ENCODE results near the gene ZC3H4.

ZC3H4 gene

DNA sequence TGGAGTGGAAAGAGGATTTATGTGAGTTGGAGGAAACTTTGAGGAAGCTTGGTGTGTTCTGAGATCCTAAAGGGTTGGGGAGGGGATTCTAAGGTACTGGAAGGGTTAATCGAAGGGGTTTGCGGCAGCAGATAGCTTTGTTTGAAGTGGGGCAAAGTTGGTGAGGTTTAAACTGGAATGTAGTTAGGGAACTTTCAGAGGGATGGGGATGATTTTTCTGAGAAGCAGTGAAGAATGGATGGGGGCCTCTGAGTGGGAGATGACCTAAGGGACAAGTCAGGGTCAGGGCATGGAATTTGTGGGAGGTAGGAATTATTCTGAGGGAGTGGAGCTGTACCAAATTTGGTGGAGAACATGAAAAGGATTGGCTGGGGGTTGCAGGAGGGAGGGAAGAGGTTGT lies 21.0 kb upstream of the ZC3H4 start:
- H4K20me1 ChIP-seq (ENCODE audit: insufficient read depth, low read length) = no peaks in the 10 kb centered on the region
- no peaks in the 10 kb centered on the region for H3K9me2 ChIP-seq (ENCODE audit: low read depth, low read length)
- TF ChIP-seq EZH2 (IDR thresholded peaks at IDR 0.05; ENCODE audit: borderline replicate concordance, low read length) = no peak
- TF ChIP-seq, protein P1, sequence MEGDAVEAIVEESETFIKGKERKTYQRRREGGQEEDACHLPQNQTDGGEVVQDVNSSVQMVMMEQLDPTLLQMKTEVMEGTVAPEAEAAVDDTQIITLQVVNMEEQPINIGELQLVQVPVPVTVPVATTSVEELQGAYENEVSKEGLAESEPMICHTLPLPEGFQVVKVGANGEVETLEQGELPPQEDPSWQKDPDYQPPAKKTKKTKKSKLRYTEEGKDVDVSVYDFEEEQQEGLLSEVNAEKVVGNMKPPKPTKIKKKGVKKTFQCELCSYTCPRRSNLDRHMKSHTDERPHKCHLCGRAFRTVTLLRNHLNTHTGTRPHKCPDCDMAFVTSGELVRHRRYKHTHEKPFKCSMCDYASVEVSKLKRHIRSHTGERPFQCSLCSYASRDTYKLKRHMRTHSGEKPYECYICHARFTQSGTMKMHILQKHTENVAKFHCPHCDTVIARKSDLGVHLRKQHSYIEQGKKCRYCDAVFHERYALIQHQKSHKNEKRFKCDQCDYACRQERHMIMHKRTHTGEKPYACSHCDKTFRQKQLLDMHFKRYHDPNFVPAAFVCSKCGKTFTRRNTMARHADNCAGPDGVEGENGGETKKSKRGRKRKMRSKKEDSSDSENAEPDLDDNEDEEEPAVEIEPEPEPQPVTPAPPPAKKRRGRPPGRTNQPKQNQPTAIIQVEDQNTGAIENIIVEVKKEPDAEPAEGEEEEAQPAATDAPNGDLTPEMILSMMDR (IDR thresholded peaks at IDR 0.05; ENCODE audit: low read length) = no peak
- no peak overlapping the region for H2AFZ ChIP-seq (ENCODE audit: low read length)
- no peaks in the 10 kb centered on the region for H3K27me3 ChIP-seq (ENCODE audit: insufficient read depth, low read length)
- H3K9me3 ChIP-seq (ENCODE audit: low read length) = no peaks in the 10 kb centered on the region
- peaks cover 86% of the 10 kb centered on the region for H3K79me2 ChIP-seq (ENCODE audit: insufficient read depth, low read length)
- peak overlapping the region; percentile 16; the same call in 1 of the 2 replicates for H3K4me2 ChIP-seq (ENCODE audit: low read length)
- H3K4me1 ChIP-seq (ENCODE audit: insufficient read depth, low read length, severe bottlenecking) = peaks cover 32% of the 10 kb centered on the region
- H3F3A ChIP-seq (ENCODE audit: insufficient read depth, low read length) = no peaks in the 10 kb centered on the region
- no peak overlapping the region for H3K9ac ChIP-seq (ENCODE audit: low read length)
- H3K27ac ChIP-seq (ENCODE audit: low read depth, low read length, poor library complexity, severe bottlenecking) = no peak overlapping the region
- H3K36me3 ChIP-seq (ENCODE audit: insufficient read depth, low read length) = peaks cover 47% of the 10 kb centered on the region
- H3K4me3 ChIP-seq (ENCODE audit: low read depth, low read length, poor library complexity, severe bottlenecking) = no peak overlapping the region

DNA sequence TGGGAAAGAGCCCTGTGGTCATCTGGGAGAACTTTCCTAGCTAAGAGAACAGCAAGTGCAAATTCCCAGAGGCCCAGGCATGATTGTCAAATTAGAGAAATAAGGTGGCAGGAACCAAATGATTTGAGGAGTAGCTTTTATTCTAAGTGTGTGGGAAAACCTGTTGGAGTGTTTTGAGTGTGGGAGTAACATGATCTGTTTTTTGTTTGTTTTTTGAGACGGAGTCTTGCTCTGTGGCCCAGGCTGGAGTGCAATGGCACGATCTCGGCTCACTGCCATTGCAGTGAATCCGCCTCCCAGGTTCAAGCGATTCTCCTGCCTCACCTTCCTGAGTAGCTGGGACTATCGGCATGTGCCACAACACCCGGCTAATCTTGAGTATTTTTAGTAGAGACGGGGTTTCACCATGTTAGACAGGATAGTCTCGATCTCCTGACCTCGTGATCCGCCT lies 19.5 kb upstream of the ZC3H4 start:
- Histone ChIP-seq H3K27ac (ENCODE audit: low read depth, low read length, poor library complexity, severe bottlenecking) (no peak overlapping the region), H3F3A (ENCODE audit: insufficient read depth, low read length) (no peaks in the 10 kb centered on the region), H3K4me2 (ENCODE audit: low read length) (peak overlapping the region; percentile 72; the same call in 1 of the 2 replicates), H3K9me2 (ENCODE audit: low read depth, low read length) (no peaks in the 10 kb centered on the region), H3K9me3 (ENCODE audit: low read length) (no peaks in the 10 kb centered on the region), H4K20me1 (ENCODE audit: insufficient read depth, low read length) (no peaks in the 10 kb centered on the region), H2AFZ (ENCODE audit: low read length) (no peak overlapping the region), H3K27me3 (ENCODE audit: insufficient read depth, low read length) (no peaks in the 10 kb centered on the region), H3K4me1 (ENCODE audit: insufficient read depth, low read length, severe bottlenecking) (peaks cover 32% of the 10 kb centered on the region), H3K9ac (ENCODE audit: low read length) (peak overlapping the region; percentile 84; the same call in 1 of the 2 replicates), H3K4me3 (ENCODE audit: low read depth, low read length, poor library complexity, severe bottlenecking) (peak overlapping the region; percentile 88), H3K79me2 (ENCODE audit: insufficient read depth, low read length) (peaks cover 71% of the 10 kb centered on the region), H3K36me3 (ENCODE audit: insufficient read depth, low read length) (peaks cover 39% of the 10 kb centered on the region)
- TF ChIP-seq, protein P1 (IDR thresholded peaks at IDR 0.05; ENCODE audit: low read length) = no peak
- no peak for TF ChIP-seq EZH2 (IDR thresholded peaks at IDR 0.05; ENCODE audit: borderline replicate concordance, low read length)

GRCh38 chr19:47132194-47132852 lies 18.7 kb upstream of the ZC3H4 start:
- H3K36me3 ChIP-seq (ENCODE audit: insufficient read depth, low read length) = peaks cover 38% of the 10 kb centered on the region
- H3K79me2 ChIP-seq (ENCODE audit: insufficient read depth, low read length) = peaks cover 65% of the 10 kb centered on the region
- no peaks in the 10 kb centered on the region for H3K27me3 ChIP-seq (ENCODE audit: insufficient read depth, low read length)
- H3K9ac ChIP-seq (ENCODE audit: low read length) = peak overlapping the region; percentile 84
- no peaks in the 10 kb centered on the region for H3K9me3 ChIP-seq (ENCODE audit: low read length)
- no peaks in the 10 kb centered on the region for H3F3A ChIP-seq (ENCODE audit: insufficient read depth, low read length)
- TF ChIP-seq EZH2 (IDR thresholded peaks at IDR 0.05; ENCODE audit: borderline replicate concordance, low read length) = no peak
- TF ChIP-seq, protein P1 (IDR thresholded peaks at IDR 0.05; ENCODE audit: low read length) = no peak
- H3K4me2 ChIP-seq (ENCODE audit: low read length) = peak overlapping the region; percentile 72
- H4K20me1 ChIP-seq (ENCODE audit: insufficient read depth, low read length) = no peaks in the 10 kb centered on the region
- peak overlapping the region; percentile 88 for H3K4me3 ChIP-seq (ENCODE audit: low read depth, low read length, poor library complexity, severe bottlenecking)
- no peak overlapping the region for H3K27ac ChIP-seq (ENCODE audit: low read depth, low read length, poor library complexity, severe bottlenecking)
- peaks cover 32% of the 10 kb centered on the region for H3K4me1 ChIP-seq (ENCODE audit: insufficient read depth, low read length, severe bottlenecking)
- H2AFZ ChIP-seq (ENCODE audit: low read length) = no peak overlapping the region
- H3K9me2 ChIP-seq (ENCODE audit: low read depth, low read length) = no peaks in the 10 kb centered on the region
